Islet precursor cell (in vitro differentiated cells): ENCODE data around the gene BCORL1.

Source experiments
- DNase-seq: peaks from one replicate; pipeline ENCODE4 v3.0.0-alpha.2; 2018

BCORL1 gene

DNA sequence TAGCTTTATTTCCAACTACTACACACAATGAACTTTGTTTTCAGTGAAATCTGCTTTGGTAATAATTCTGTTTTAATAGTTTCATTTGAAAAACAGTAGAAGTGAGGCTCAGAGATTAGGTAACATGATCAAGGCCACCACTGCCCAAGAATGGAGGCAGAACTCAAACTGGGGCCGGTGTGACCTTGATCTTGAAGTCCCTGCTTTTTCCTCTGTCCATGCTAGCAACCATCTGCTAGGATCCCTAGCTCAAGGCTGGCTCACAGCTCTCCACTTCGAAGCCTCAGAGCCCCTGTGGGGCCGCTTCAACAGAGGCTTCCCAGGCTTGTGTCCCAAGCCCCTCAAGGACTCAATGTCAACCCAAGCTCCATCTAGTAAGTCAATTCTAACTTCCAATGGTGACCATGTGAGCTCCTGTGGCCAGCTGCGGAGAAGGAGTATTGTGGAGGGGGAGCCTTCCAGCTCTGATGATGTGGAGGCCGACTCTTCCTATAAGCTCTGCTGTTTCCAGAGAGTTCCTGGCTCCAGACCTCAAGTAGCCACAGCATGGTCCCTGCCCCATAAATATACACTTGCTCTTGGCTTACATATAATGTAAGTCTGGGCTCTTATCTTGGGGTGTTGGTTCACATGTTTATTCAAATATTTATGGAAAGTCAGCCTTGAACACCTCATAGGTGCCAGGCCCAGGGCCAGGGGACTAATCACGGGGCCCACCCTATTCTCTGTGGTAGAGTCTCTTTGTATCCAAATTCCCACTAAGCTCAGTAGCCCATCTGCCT lies 113.0 kb downstream of the BCORL1 start:
- DNase-seq, result no peak

DNA sequence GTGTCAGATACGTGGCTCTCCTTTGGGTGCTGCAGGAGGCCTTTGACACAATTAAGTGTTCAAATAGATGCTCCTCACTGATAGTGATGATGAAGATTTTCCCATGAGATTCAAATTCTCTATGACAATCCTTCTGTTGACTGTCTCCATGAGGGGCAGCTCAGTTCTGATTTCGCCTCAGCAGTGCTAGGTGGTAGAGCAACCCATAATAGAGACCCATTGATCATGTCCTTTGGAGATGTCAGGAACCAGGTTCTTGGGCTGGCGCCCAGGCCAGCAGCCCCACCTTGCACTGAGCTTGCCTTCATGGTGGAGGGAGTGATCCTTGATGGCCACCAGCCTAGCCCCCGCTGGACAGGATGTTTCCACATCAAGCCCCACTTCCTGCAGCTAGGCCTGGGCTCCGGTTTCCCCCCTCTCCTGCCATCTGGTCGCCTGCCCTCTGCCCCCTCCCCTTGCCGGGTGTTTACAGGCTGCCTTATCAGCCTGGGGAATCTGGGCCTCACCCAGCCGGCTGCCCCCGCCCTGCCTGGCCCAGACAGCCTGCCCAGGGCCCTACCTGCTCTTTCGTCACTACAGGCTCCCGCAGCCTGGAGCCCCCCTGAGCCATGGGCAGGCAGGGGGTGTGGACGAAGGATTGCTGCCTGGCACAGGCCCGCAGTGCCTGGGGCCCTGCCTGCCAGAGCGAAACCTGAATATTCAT lies 115.2 kb downstream of the BCORL1 start:
- DNase-seq, result peak; percentile 77

DNA sequence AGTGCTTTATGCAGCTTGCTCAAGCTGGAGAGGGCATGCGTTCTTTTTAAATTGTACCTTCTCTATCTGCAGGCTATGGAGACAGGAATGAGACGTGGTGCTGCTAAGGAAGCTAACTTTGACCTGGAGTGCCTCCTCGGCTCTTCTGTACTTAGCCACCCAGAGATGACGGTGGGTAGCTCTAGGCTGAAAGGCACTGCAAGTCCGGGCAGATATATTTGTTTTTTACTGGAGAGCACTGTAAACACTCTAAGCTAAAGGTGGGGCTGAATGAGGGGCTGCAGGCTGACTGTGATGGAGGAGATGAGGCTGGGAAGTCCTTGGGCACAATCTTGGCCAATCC lies 115.7 kb downstream of the BCORL1 start:
- DNase-seq, result no peak

DNA sequence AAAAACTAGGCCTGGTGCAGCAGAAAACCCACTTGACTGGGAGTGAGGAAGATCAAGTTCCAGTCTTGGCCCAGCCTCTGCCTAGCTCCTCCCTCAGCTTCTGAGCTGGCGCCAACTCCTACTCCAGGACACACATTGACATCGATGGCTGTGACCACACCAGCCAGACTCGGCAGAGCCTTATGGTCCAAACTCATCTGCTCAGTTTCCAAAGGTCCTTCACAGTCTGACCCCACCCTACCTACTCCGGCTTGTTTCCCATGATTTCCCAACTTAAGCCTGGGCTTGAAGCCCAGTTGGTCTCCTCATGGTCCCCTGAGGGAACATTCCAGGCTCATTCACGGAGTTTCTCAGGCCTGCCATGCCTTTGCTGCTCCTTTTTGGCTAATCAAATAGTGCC lies 117.7 kb downstream of the BCORL1 start:
- no peak for DNase-seq

DNA sequence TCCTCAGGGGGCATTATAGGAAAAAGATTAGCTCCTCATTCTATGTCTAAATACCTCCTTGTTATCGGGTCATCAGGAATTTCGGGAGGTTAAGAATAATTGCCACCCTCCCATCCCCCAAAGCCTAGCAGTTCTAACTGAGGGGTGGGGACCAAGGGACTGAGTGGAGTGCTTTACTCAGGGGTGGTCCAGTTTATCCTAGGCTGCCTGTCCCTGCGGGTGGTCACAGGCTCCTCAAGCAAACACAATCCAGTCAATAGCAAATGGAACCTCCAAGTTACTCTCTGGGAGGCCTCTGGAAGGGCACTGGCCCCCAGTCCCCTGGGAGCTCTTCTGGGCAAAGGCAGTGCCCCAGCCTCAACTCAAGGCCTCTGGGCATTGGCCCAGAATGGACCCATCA lies 121.2 kb downstream of the BCORL1 start:
- no peak for DNase-seq

DNA sequence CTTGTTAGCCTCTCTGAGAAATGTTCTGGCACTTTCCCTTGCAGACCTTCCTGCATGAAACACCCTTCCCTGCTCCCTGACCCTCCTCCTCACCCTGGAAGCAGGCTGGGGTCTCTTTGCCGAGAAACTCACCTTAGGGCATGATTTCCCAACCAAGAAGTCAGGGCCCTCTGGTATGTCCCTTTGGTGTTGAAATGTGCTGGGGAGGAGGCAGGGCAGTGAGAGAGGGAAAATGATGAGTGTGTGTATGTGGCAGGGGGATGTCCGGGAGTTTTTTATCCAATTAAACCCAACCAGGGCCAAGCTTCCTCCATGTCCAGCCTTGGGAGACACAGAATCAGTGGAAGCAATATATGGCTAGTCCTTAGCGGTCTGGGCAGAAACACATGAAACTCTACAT lies 122.8 kb downstream of the BCORL1 start:
- DNase-seq, result no peak

DNA sequence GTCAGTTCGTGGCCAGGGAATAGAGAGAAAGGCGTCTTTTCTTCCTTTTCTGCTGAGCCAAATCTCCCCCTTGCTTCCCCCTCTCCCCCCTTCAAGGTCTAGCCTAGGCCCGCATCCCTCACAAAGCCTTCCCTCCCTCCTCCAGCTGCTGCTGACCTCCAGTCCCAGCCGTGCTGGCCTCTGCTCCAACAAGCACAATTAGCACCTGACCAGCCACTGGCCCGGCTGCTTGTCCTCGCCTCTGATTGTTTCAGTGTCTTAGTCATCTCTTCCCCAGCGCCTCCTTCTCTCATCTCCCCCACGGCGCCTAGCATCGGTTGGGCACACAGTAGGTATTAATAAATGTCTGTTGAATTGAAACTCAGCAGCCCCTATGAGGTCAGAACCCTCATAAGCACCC lies 123.6 kb downstream of the BCORL1 start:
- DNase-seq, result no peak
